Lower leg skin (tissue), 3 donors: ENCODE measurements around the gene LDB2.

ENCODE experiments used
- CTCF ChIP-seq, 3 donors: fragments of 450-650 bp; IDR thresholded peaks; one replicate each; pipeline ENCODE4 v1.5.1; 2016; ENCODE audit warnings: antibody characterized with exemption in 3 of 3, mild to moderate bottlenecking in 3 of 3, moderate library complexity in 2 of 3
- POLR2A ChIP-seq, 2 donors: fragments of 450-650 bp; IDR thresholded peaks; one replicate each; pipeline ENCODE4 v1.6.1; 2016 to 2017; ENCODE audit warnings: antibody characterized with exemption in 2 of 2, mild to moderate bottlenecking in 1 of 2, moderate library complexity in 1 of 2

GRCh38 chr4:16598597-16599206 is 299.7 kb downstream of the LDB2 start:
- TF ChIP-seq CTCF (IDR thresholded peaks at IDR 0.05) (no peak), POLR2A (IDR thresholded peaks at IDR 0.05) (no peak)
